ENCODE data around the gene EPS15.

GRCh38 chr1:51306950-51307349 lies 212.1 kb downstream of the EPS15 start:
- TF ChIP-seq, protein P1, sequence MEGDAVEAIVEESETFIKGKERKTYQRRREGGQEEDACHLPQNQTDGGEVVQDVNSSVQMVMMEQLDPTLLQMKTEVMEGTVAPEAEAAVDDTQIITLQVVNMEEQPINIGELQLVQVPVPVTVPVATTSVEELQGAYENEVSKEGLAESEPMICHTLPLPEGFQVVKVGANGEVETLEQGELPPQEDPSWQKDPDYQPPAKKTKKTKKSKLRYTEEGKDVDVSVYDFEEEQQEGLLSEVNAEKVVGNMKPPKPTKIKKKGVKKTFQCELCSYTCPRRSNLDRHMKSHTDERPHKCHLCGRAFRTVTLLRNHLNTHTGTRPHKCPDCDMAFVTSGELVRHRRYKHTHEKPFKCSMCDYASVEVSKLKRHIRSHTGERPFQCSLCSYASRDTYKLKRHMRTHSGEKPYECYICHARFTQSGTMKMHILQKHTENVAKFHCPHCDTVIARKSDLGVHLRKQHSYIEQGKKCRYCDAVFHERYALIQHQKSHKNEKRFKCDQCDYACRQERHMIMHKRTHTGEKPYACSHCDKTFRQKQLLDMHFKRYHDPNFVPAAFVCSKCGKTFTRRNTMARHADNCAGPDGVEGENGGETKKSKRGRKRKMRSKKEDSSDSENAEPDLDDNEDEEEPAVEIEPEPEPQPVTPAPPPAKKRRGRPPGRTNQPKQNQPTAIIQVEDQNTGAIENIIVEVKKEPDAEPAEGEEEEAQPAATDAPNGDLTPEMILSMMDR (IDR thresholded peaks at IDR 0.05 in 8 of 11, conservative IDR thresholded peaks at IDR 0.05 in 3 of 11), result no peak
- TF ChIP-seq POLR2AphosphoS5 (IDR thresholded peaks at IDR 0.05) (no peak), POLR2A (IDR thresholded peaks at IDR 0.05) (no peak)

All from spleen (tissue), 7 donors.